HEK293 (cell line): ENCODE data around the gene CORO6.

Experiments used
- CTCF ChIA-PET: fragments of 350-600 bp; formaldehyde crosslinking; extraction: SDS; loops from one replicate; lab custom pipeline; 2021; ENCODE audit warnings: antibody characterized with exemption; lab: Yijun Ruan, JAX
- POLR2A ChIA-PET: fragments of 300-600 bp; formaldehyde crosslinking; extraction: SDS; loops from one replicate; lab custom pipeline; 2020; ENCODE audit warnings: antibody characterized with exemption, inconsistent platforms; lab: Yijun Ruan, JAX
- H3K27ac ChIP-seq: fragments of 200-500 bp; sonication (Bioruptor generic); 2 replicates; pipeline ENCODE4 v1.5.1; 2014; ENCODE audit warnings: low read depth, low read length, control low read depth, inconsistent platforms; ENCODE audit errors: extremely low read depth
- H3K36me3 ChIP-seq, 2 experiments: fragments of 200-500 bp in 1 of 2; sonication (Bioruptor generic) in 1 of 2; 1 replicate in 1 of 2; 2 replicates in 1 of 2; pipeline ENCODE4 v1.5.1; 2014 to 2017; ENCODE audit warnings: inconsistent platforms in 2 of 2, low read length in 2 of 2; ENCODE audit not compliant: control insufficient read depth in 2 of 2, insufficient read depth in 1 of 2
- H3K4me1 ChIP-seq: fragments of 200-500 bp; sonication (Bioruptor generic); 2 replicates; pipeline ENCODE4 v1.5.1; 2014; ENCODE audit warnings: mild to moderate bottlenecking, low read length, inconsistent platforms; ENCODE audit not compliant: control insufficient read depth, insufficient read depth
- H3K4me3 ChIP-seq: 2 replicates; pipeline ENCODE4 v1.5.1; 2011; ENCODE audit warnings: low read depth, mild to moderate bottlenecking, control low read depth, low read length, moderate library complexity
- H3K9me3 ChIP-seq: fragments of 200-500 bp; sonication (Bioruptor generic); 2 replicates; pipeline ENCODE4 v1.5.1; 2014; ENCODE audit warnings: low read depth, low read length, inconsistent platforms; ENCODE audit not compliant: control insufficient read depth, insufficient read depth
- GLIS1 ChIP-seq: fragments of 450-650 bp; formaldehyde crosslinking; IDR thresholded peaks from 2 replicates; pipeline ENCODE4 v1.5.1; 2016; ENCODE audit warnings: missing biosample characterization, missing genetic modification characterization
- GLIS2 ChIP-seq: fragments of 450-650 bp; formaldehyde crosslinking; IDR thresholded peaks from 2 replicates; pipeline ENCODE4 v1.5.1; 2016; ENCODE audit warnings: missing biosample characterization, missing genetic modification characterization
- HIC1 ChIP-seq: fragments of 450-650 bp; formaldehyde crosslinking; IDR thresholded peaks from 2 replicates; pipeline ENCODE4 v1.5.1; 2016; ENCODE audit warnings: missing biosample characterization, missing genetic modification characterization
- IKZF3 ChIP-seq: fragments of 450-650 bp; IDR thresholded peaks from 2 replicates; pipeline ENCODE4 v1.5.0; 2018; ENCODE audit warnings: missing biosample characterization, mild to moderate bottlenecking, missing genetic modification characterization, moderate library complexity
- KLF16 ChIP-seq: fragments of 450-650 bp; formaldehyde crosslinking; IDR thresholded peaks from 2 replicates; pipeline ENCODE4 v1.5.1; 2017; ENCODE audit warnings: missing biosample characterization, missing genetic modification characterization
- KLF8 ChIP-seq: fragments of 450-650 bp; formaldehyde crosslinking; IDR thresholded peaks from 2 replicates; pipeline ENCODE4 v1.5.1; 2016; ENCODE audit warnings: missing biosample characterization, missing genetic modification characterization
- ZBTB44 ChIP-seq: fragments of 450-650 bp; IDR thresholded peaks from 2 replicates; pipeline ENCODE4 v1.5.1; 2018; ENCODE audit warnings: missing biosample characterization, mild to moderate bottlenecking, missing genetic modification characterization
- ZFHX2 ChIP-seq: fragments of 450-650 bp; formaldehyde crosslinking; conservative IDR thresholded peaks from 2 replicates; pipeline ENCODE4 v1.5.1; 2016; ENCODE audit warnings: missing biosample characterization, missing genetic modification characterization
- ZFP41 ChIP-seq: fragments of 450-650 bp; formaldehyde crosslinking; IDR thresholded peaks from 2 replicates; pipeline ENCODE4 v1.5.1; 2016; ENCODE audit warnings: missing biosample characterization, missing genetic modification characterization, borderline replicate concordance
- ZFP69B ChIP-seq: fragments of 450-650 bp; formaldehyde crosslinking; IDR thresholded peaks from 2 replicates; pipeline ENCODE4 v1.5.1; 2016; ENCODE audit warnings: missing biosample characterization, missing genetic modification characterization
- ZNF280D ChIP-seq: fragments of 450-650 bp; formaldehyde crosslinking; IDR thresholded peaks from 2 replicates; pipeline ENCODE4 v1.5.1; 2016; ENCODE audit warnings: missing biosample characterization, missing genetic modification characterization
- ZNF335 ChIP-seq: fragments of 450-650 bp; formaldehyde crosslinking; conservative IDR thresholded peaks from 2 replicates; pipeline ENCODE4 v1.5.1; 2016; ENCODE audit warnings: missing biosample characterization, missing genetic modification characterization
- ZNF423 ChIP-seq: fragments of 450-650 bp; formaldehyde crosslinking; IDR thresholded peaks from 2 replicates; pipeline ENCODE4 v1.5.1; 2016; ENCODE audit warnings: missing biosample characterization, missing genetic modification characterization
- ZNF530 ChIP-seq: fragments of 450-650 bp; formaldehyde crosslinking; IDR thresholded peaks from 2 replicates; pipeline ENCODE4 v1.5.1; 2016; ENCODE audit warnings: low read depth, missing biosample characterization, missing genetic modification characterization
- ZNF600 ChIP-seq: fragments of 450-650 bp; formaldehyde crosslinking; IDR thresholded peaks from 2 replicates; pipeline ENCODE4 v1.5.1; 2016; ENCODE audit warnings: missing biosample characterization, missing genetic modification characterization
- ZNF677 ChIP-seq: fragments of 450-650 bp; IDR thresholded peaks from 2 replicates; pipeline ENCODE4 v1.5.0; 2018; ENCODE audit warnings: missing biosample characterization, mild to moderate bottlenecking, missing genetic modification characterization, moderate library complexity
- ZNF843 ChIP-seq: fragments of 450-650 bp; formaldehyde crosslinking; IDR thresholded peaks from 2 replicates; pipeline ENCODE4 v1.5.1; 2016; ENCODE audit warnings: missing biosample characterization, missing genetic modification characterization
- ZSCAN23 ChIP-seq: fragments of 450-650 bp; formaldehyde crosslinking; IDR thresholded peaks from 2 replicates; pipeline ENCODE4 v1.5.1; 2016; ENCODE audit warnings: missing biosample characterization, missing genetic modification characterization
- TF ChIP-seq, protein P1 (sequence below): fragments of 450-650 bp; formaldehyde crosslinking; IDR thresholded peaks from 2 replicates; pipeline ENCODE4 v1.5.1; 2016; ENCODE audit warnings: missing biosample characterization, missing genetic modification characterization
- TF ChIP-seq, protein P2 (sequence below): fragments of 450-650 bp; IDR thresholded peaks from 2 replicates; pipeline ENCODE4 v1.5.1; 2018; ENCODE audit warnings: missing biosample characterization, missing genetic modification characterization
- TF ChIP-seq, protein P3 (sequence below): fragments of 450-650 bp; formaldehyde crosslinking; IDR thresholded peaks from 2 replicates; pipeline ENCODE4 v1.5.1; 2016; ENCODE audit warnings: missing biosample characterization, missing genetic modification characterization

CORO6 gene

GRCh38 chr17:29591737-29592608, 30.7 kb downstream of the CORO6 start:
- H3K4me1 ChIP-seq = peaks cover 38% of the 10 kb centered on the region
- peak overlapping the region; percentile 82 for H3K27ac ChIP-seq
- POLR2A ChIA-PET = interaction anchor here (1.0 to 2.6 kb wide), 18 partner anchors 11 to 872 kb away, joined by 3 to 28 read pairs (median 6); partner anchors contain the start of genes ABHD15, CORO6, MYO18A and NUFIP2
- H3K4me3 ChIP-seq = peak overlapping the region; percentile 36
- CTCF ChIA-PET = interaction anchor here (0.5 to 5.1 kb wide), 52 partner anchors 8 to 1527 kb away, joined by 3 to 74 read pairs (median 4); partner anchors contain the start of genes ABHD15 and TP53I13
- peaks cover 0 to 3% of the 10 kb centered on the region in 2 experiments; a peak in 1 of 3 replicates for H3K36me3 ChIP-seq
- no peaks in the 10 kb centered on the region for H3K9me3 ChIP-seq
- TF ChIP-seq ZNF677 (no peak), KLF8 (tag by site-specific recombination) (peak; percentile 98), ZNF280D (no peak), ZNF335 (peak; percentile 76), ZFP69B (peak; percentile 96), ZFP41 (tag by site-specific recombination) (no peak), GLIS1 (tag by site-specific recombination) (peak; percentile 79), KLF16 (tag by site-specific recombination) (peak; percentile 86), ZNF843 (peak; percentile 50; the same call in 1 of the 2 replicates), ZFHX2 (peak; percentile 91), GLIS2 (tag by site-specific recombination) (peak; percentile 92), ZNF530 (tag by site-specific recombination) (no peak), ZNF423 (tag by site-specific recombination) (peak; percentile 77; the same call in 1 of the 2 replicates), HIC1 (tag by site-specific recombination) (peak; percentile 94), IKZF3 (tag by site-specific recombination) (peak; percentile 98), ZBTB44 (tag by site-specific recombination) (peak; percentile 77), ZNF600 (tag by site-specific recombination) (no peak; the same call in 1 of the 2 replicates), ZSCAN23 (tag by site-specific recombination) (no peak)
- TF ChIP-seq, protein P1, sequence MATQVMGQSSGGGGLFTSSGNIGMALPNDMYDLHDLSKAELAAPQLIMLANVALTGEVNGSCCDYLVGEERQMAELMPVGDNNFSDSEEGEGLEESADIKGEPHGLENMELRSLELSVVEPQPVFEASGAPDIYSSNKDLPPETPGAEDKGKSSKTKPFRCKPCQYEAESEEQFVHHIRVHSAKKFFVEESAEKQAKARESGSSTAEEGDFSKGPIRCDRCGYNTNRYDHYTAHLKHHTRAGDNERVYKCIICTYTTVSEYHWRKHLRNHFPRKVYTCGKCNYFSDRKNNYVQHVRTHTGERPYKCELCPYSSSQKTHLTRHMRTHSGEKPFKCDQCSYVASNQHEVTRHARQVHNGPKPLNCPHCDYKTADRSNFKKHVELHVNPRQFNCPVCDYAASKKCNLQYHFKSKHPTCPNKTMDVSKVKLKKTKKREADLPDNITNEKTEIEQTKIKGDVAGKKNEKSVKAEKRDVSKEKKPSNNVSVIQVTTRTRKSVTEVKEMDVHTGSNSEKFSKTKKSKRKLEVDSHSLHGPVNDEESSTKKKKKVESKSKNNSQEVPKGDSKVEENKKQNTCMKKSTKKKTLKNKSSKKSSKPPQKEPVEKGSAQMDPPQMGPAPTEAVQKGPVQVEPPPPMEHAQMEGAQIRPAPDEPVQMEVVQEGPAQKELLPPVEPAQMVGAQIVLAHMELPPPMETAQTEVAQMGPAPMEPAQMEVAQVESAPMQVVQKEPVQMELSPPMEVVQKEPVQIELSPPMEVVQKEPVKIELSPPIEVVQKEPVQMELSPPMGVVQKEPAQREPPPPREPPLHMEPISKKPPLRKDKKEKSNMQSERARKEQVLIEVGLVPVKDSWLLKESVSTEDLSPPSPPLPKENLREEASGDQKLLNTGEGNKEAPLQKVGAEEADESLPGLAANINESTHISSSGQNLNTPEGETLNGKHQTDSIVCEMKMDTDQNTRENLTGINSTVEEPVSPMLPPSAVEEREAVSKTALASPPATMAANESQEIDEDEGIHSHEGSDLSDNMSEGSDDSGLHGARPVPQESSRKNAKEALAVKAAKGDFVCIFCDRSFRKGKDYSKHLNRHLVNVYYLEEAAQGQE (tag by site-specific recombination) = no peak
- TF ChIP-seq, protein P2, sequence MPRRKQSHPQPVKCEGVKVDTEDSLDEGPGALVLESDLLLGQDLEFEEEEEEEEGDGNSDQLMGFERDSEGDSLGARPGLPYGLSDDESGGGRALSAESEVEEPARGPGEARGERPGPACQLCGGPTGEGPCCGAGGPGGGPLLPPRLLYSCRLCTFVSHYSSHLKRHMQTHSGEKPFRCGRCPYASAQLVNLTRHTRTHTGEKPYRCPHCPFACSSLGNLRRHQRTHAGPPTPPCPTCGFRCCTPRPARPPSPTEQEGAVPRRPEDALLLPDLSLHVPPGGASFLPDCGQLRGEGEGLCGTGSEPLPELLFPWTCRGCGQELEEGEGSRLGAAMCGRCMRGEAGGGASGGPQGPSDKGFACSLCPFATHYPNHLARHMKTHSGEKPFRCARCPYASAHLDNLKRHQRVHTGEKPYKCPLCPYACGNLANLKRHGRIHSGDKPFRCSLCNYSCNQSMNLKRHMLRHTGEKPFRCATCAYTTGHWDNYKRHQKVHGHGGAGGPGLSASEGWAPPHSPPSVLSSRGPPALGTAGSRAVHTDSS (tag by site-specific recombination) = peak; percentile 89
- TF ChIP-seq, protein P3, sequence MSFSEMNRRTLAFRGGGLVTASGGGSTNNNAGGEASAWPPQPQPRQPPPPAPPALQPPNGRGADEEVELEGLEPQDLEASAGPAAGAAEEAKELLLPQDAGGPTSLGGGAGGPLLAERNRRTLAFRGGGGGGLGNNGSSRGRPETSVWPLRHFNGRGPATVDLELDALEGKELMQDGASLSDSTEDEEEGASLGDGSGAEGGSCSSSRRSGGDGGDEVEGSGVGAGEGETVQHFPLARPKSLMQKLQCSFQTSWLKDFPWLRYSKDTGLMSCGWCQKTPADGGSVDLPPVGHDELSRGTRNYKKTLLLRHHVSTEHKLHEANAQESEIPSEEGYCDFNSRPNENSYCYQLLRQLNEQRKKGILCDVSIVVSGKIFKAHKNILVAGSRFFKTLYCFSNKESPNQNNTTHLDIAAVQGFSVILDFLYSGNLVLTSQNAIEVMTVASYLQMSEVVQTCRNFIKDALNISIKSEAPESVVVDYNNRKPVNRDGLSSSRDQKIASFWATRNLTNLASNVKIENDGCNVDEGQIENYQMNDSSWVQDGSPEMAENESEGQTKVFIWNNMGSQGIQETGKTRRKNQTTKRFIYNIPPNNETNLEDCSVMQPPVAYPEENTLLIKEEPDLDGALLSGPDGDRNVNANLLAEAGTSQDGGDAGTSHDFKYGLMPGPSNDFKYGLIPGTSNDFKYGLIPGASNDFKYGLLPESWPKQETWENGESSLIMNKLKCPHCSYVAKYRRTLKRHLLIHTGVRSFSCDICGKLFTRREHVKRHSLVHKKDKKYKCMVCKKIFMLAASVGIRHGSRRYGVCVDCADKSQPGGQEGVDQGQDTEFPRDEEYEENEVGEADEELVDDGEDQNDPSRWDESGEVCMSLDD (tag by site-specific recombination) = peak; percentile 75; the same call in 1 of the 2 replicates
